AG04450 (cell line): ENCODE measurements around the gene ATXN1. TPM values are rescaled to one million over a fixed set of nuclear protein-coding genes. Genes with fewer than 3 reads are reported as not detected.
A peak's percentile ranks its signal among the peaks of the same experiment; 100 is the strongest.

Source experiments
- CTCF ChIA-PET: fragments of 300-600, 350-600 bp; formaldehyde crosslinking; extraction: SDS; loops from one replicate; lab custom pipeline; 2022; ENCODE audit warnings: antibody characterized with exemption, inconsistent platforms; lab: Charles Lee
- POLR2A ChIA-PET: fragments of 350-600 bp; formaldehyde crosslinking; extraction: SDS; loops from one replicate; lab custom pipeline; 2021; ENCODE audit warnings: antibody characterized with exemption, inconsistent platforms; lab: Yijun Ruan, JAX
- DNase-seq: peaks from one replicate; pipeline ENCODE4 v3.0.0-alpha.2; 2011; ENCODE audit warnings: low read depth, low spot score
- H3K27ac ChIP-seq: one replicate; pipeline ENCODE4 v1.5.1; 2012; ENCODE audit warnings: low read depth, low read length, control low read depth
- H3K27me3 ChIP-seq: one replicate; pipeline ENCODE4 v1.6.0; 2012; ENCODE audit warnings: low read length; ENCODE audit not compliant: control insufficient read depth, insufficient read depth
- H3K4me3 ChIP-seq: 2 replicates; pipeline ENCODE4 v1.5.1; 2011; ENCODE audit warnings: mild to moderate bottlenecking, low read depth, low read length, control low read depth
- H3K9me3 ChIP-seq: 2 replicates; pipeline ENCODE4 v1.5.1; 2012; ENCODE audit warnings: low read length; ENCODE audit not compliant: control insufficient read depth, insufficient read depth
- polyA plus RNA-seq: library from polyadenylated mRNA; depleted of rRNA; stranded (reverse); fragments of >200 nt; gene quantifications from 2 replicates; pipeline ENCODE4 v1.2.3, GENCODE V29; 2011
- TF ChIP-seq, protein P1 (sequence below): IDR thresholded peaks from 2 replicates; pipeline ENCODE4 v1.5.1; 2011; ENCODE audit warnings: low read depth, low read length, control low read depth, inconsistent platforms

Gene ATXN1
- polyA plus RNA-seq, 1 experiment: 12.6 TPM

DNA sequence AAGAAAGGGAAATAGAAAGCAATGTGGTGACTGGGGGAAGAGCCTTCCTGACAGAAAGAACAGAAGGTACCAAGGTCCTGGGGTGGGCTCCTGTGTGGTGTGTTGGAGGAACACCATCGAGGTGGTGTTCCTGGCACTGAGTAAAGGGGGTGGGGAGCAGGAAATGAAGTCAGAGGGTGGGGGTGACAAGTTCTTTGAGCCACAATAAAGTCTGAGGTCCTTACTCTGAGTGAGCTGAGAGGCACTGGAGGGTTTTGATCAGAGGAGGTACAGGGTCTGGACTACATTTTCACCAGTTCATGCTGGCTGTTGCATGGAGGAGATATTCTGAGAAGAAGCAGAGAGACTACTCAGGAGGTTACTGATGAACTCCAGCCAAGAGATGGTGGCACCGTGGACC, 324.7 kb downstream of the ATXN1 start:
- H3K4me3 ChIP-seq: no peak overlapping the region
- CTCF ChIA-PET: interaction anchor here (1.3 kb wide), 1 partner anchor 27 kb away, joined by 3 read pairs; no protein-coding TSS in a partner anchor
- DNase-seq: no peak
- no peaks in the 10 kb centered on the region for H3K27me3 ChIP-seq
- POLR2A ChIA-PET: no interaction called here
- H3K27ac ChIP-seq: no peak overlapping the region
- H3K9me3 ChIP-seq: no peaks in the 10 kb centered on the region
- TF ChIP-seq, protein P1, sequence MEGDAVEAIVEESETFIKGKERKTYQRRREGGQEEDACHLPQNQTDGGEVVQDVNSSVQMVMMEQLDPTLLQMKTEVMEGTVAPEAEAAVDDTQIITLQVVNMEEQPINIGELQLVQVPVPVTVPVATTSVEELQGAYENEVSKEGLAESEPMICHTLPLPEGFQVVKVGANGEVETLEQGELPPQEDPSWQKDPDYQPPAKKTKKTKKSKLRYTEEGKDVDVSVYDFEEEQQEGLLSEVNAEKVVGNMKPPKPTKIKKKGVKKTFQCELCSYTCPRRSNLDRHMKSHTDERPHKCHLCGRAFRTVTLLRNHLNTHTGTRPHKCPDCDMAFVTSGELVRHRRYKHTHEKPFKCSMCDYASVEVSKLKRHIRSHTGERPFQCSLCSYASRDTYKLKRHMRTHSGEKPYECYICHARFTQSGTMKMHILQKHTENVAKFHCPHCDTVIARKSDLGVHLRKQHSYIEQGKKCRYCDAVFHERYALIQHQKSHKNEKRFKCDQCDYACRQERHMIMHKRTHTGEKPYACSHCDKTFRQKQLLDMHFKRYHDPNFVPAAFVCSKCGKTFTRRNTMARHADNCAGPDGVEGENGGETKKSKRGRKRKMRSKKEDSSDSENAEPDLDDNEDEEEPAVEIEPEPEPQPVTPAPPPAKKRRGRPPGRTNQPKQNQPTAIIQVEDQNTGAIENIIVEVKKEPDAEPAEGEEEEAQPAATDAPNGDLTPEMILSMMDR: no peak

DNA sequence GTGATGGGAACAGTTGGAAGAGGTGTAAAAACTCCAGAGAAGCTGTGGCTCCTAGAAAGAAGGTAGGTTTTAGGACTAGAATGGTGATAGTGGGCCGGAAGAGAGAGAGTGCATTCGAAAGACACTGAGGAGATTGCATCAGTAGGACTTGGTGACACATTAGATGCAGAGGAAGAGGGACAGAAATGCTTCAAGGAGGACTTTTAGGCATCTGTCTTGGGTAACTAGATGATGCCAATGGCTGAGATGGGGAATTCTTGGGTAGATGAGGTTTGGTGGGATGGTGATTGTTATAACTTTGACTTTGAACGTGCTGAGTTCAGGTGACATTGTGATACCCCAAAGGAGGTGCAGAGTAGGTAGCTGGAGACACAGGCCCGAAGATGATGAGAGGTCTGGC, 326.4 kb downstream of the ATXN1 start:
- DNase-seq: no peak
- Histone ChIP-seq H3K4me3 (no peak overlapping the region), H3K9me3 (no peaks in the 10 kb centered on the region), H3K27ac (no peak overlapping the region), H3K27me3 (no peaks in the 10 kb centered on the region)
- CTCF ChIA-PET: no interaction called here
- POLR2A ChIA-PET: no interaction called here
- TF ChIP-seq, protein P1: no peak

DNA sequence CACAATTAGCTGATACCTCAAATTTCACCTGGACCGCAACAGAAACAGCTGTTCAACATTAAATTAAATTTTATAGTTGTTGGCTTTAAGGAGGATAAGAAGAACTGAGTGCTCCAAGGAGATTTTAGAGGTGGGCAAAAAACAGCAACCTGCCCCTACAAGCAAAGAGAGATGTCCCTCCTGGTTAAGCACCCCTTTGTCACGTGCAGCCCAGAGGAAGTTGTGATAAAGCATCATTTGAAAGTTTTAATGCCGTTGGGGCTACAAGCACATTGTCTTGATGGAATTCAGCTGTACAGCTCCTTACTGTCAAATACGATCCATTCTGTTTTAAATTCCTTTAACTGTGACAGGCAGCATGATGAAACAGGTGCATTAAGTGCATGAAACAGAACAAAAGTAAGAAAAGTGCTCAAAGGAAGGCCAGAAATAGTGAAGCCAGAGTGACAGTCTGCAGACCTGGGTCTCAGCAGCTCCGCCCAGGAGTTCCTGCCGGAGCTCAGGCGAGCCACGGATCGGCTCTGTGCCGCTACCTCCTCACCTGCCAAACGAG, 327.8 kb downstream of the ATXN1 start:
- ChIA-PET CTCF (no interaction called here), POLR2A (interaction anchor here (0.7 kb wide), 1 partner anchor 17 kb away, joined by 3 read pairs; no protein-coding TSS in a partner anchor)
- Histone ChIP-seq H3K27me3 (no peaks in the 10 kb centered on the region), H3K9me3 (no peaks in the 10 kb centered on the region), H3K4me3 (no peak overlapping the region), H3K27ac (no peak overlapping the region)
- TF ChIP-seq, protein P1: no peak
- no peak for DNase-seq

DNA sequence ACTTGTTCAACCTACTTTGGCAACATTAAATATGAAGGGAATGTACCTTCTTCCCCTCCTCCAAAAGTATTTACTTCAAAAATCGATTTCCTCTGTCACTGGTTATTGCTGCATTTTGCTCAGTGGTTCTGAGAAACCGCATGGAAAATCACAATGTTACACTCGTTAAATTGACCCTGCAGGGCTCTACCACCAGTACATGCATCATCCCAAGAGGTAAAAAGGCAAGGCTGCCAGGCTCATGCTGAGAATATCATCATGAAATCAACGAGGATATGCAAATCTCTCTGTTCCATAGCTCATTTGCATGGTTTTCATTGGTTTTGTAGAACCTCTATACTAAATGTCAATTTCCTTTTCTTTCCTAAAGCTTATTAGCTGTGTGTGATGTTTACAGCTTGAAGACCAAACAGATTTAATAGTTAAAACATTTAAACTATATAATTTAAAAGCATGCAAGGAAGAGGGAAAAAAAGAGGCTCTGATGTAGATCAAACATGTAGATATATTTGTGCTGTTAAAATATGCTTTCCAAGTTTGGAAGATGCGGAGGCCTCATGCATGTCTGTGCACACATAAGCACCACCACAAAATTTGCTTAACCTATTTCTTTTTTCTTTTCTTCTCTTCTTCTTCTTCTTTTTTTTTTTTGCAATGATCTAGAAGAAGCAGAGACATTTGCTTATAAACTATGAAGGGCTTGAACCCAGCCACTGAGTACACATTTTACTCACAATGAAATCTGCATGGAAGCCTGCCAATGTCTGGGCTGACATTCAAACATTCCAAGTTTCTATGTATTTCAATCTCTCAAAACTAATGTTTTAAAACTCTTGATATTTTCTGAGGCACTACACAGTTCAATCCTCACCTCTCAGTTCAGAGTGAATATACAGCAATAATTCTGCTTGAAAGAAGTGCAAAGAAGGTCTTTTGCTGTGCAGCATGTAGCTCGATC, 328.9 kb downstream of the ATXN1 start:
- no peaks in the 10 kb centered on the region for H3K27me3 ChIP-seq
- POLR2A ChIA-PET: no interaction called here
- peak; percentile 34 for DNase-seq
- CTCF ChIA-PET: no interaction called here
- H3K4me3 ChIP-seq: no peak overlapping the region
- TF ChIP-seq, protein P1: no peak
- no peak overlapping the region for H3K27ac ChIP-seq
- no peaks in the 10 kb centered on the region for H3K9me3 ChIP-seq

- Histone ChIP-seq H3K9me3 (no peaks in the 10 kb centered on the region), H3K27ac (no peak overlapping the region), H3K4me3 (no peak overlapping the region), H3K27me3 (no peaks in the 10 kb centered on the region)
- TF ChIP-seq, protein P1: no peak
- ChIA-PET POLR2A (no interaction called here), CTCF (no interaction called here)
- DNase-seq: no peak
Observed at GRCh38 chr6:16431106-16431505, 330.2 kb downstream of the ATXN1 start.
